Upper lobe of left lung (tissue), 6 donors: ENCODE data around the gene C9orf40. TPM values are rescaled to one million over a fixed set of nuclear protein-coding genes. Genes with fewer than 3 reads are reported as not detected.

Experiments used
- ATAC-seq, 2 donors: fragments of 200-7000 bp; cut with Tn5 transposase; one replicate each; pipeline ENCODE4 v1.9.1; 2022; ENCODE audit warnings: mild to moderate bottlenecking in 2 of 2, moderate library complexity in 2 of 2; ENCODE audit not compliant: low FRiP score in 2 of 2
- DNase-seq, 2 donors: peaks; one replicate each; pipeline ENCODE4 v3.0.0-alpha.2; 2019 to 2020
- H3K27ac ChIP-seq, 4 donors: fragments of 200-600 bp; sonication (generic); one replicate each; pipeline ENCODE4 v1.5.1; 2016 to 2019
- H3K27me3 ChIP-seq, 4 donors: fragments of 200-600 bp; sonication (generic); one replicate each; pipeline ENCODE4 v1.5.1; 2017 to 2019
- H3K36me3 ChIP-seq, 4 donors: fragments of 200-600 bp; sonication (generic); one replicate each; pipeline ENCODE4 v1.5.1; 2016 to 2019
- H3K4me1 ChIP-seq, 4 donors: fragments of 200-600 bp; sonication (generic); one replicate each; pipeline ENCODE4 v1.5.1; 2018 to 2019
- H3K4me3 ChIP-seq, 4 donors: fragments of 200-600 bp; sonication (generic); one replicate each; pipeline ENCODE4 v1.5.1; 2017 to 2019; ENCODE audit warnings: mild to moderate bottlenecking in 2 of 4, moderate library complexity in 1 of 4
- H3K9me3 ChIP-seq, 4 donors: fragments of 200-600 bp; sonication (generic); one replicate each; pipeline ENCODE4 v1.5.1; 2018 to 2019
- EP300 ChIP-seq, 4 donors: sonication (generic); formaldehyde crosslinking; IDR thresholded peaks; one replicate each; pipeline ENCODE4 v1.5.1; 2017; ENCODE audit warnings: antibody characterized with exemption in 4 of 4, control low read depth in 2 of 4
- POLR2A ChIP-seq, 4 donors: fragments of 450-650 bp; IDR thresholded peaks; one replicate each; pipeline ENCODE4 v1.5.1; 2016 to 2017; ENCODE audit warnings: antibody characterized with exemption in 4 of 4, mild to moderate bottlenecking in 2 of 4
- POLR2AphosphoS5 ChIP-seq, 2 donors: sonication (generic); formaldehyde crosslinking; IDR thresholded peaks; one replicate each; pipeline ENCODE4 v1.5.1; 2017; ENCODE audit warnings: antibody characterized with exemption in 2 of 2
- WGBS, 2 donors: methylation state at CpG; one replicate each; pipeline ENCODE4 v1.1.5; 2017 to 2018; 5-methylcytosine and 5-hydroxymethylcytosine counted together
- total RNA-seq, 6 donors: library from RNA; depleted of rRNA in 4 of 6; stranded (reverse); fragments of >200 nt in 4 of 6; gene quantifications; one replicate each; pipeline versions ENCODE4 v1.1.0 to v1.2.1, GENCODE V29; 2016 to 2021
- TF ChIP-seq, protein P1 (sequence below), 6 experiments: fragments of 450-650 bp in 4 of 6; fragments of 200-600 bp in 2 of 6; sonication (generic) in 2 of 6; IDR thresholded peaks; one replicate each; pipeline ENCODE4 v1.5.1; 2016 to 2019; ENCODE audit warnings: antibody characterized with exemption in 6 of 6
- donor health status: DM: no; HTN: no; CAD: no; lungs with moderate emphysema.
- donor health status: DM: no; HTN: yes; CAD: no; lungs with severe emphysema.

The C9orf40 gene
- total RNA-seq, 6 donors from 2014 or later, result 1.00 to 6.2 (median 2.0) TPM

DNA sequence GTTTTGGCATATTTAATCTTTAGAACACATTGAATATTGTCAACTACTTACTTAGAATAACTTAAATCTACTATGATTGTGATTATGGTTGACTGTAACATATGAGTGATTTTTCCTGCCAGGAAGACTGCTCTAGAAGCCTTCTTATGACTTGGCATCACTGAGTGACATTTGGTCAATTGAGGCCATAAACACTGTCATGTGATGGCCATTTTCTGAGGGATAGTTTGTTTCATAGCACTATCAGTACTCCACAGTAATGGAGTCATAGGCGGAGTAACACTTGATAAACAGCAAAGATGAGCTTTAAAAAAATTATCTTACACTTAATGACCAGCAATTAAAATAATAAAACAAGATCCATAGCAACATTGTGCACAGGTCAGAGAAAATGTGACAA lies 31.0 kb downstream of the C9orf40 start:
- H3K27me3 ChIP-seq, result no peaks in the 10 kb centered on the region

DNA sequence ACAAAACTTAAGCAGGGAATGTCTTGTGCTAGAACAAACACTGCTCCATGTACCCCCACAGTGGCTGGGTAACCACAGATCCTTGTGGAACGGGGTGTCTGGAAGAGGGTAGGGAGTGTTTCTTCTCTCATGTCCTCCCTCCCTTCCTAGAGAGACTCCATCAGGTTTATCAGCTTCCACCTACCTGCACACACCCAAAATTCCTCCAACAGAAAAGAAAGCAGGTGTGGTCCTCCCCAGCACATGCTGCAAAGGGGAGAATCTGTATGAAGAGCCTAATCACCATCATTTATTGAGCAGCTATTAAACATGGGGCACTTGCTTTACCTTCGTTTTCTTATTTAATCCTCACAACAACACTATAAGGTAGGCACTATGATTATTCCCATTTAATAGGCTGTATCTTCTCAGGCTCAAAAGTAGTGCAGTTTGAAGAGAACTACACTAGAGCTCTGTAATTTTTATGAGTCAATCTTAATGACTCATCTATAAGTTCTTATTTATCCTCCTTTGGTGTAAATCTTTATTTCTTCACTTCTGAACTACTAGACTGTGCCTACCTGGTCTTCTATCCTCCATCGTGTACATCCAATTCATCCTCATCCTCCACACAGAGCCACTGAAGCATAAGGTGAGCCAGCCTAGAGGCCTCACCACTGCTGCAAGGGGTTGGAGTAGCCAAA lies 31.6 kb downstream of the C9orf40 start:
- Histone ChIP-seq H3K4me3 (no peak overlapping the region), H3K27me3 (no peaks in the 10 kb centered on the region), H3K9me3 (no peaks in the 10 kb centered on the region), H3K36me3 (no peaks in the 10 kb centered on the region), H3K4me1 (no peaks in the 10 kb centered on the region), H3K27ac (no peak overlapping the region)
- ATAC-seq (no peak), DNase-seq (no peak)
- TF ChIP-seq EP300 (IDR thresholded peaks at IDR 0.05) (no peak), POLR2A (IDR thresholded peaks at IDR 0.05) (no peak), POLR2AphosphoS5 (IDR thresholded peaks at IDR 0.05) (no peak)
- TF ChIP-seq, protein P1, sequence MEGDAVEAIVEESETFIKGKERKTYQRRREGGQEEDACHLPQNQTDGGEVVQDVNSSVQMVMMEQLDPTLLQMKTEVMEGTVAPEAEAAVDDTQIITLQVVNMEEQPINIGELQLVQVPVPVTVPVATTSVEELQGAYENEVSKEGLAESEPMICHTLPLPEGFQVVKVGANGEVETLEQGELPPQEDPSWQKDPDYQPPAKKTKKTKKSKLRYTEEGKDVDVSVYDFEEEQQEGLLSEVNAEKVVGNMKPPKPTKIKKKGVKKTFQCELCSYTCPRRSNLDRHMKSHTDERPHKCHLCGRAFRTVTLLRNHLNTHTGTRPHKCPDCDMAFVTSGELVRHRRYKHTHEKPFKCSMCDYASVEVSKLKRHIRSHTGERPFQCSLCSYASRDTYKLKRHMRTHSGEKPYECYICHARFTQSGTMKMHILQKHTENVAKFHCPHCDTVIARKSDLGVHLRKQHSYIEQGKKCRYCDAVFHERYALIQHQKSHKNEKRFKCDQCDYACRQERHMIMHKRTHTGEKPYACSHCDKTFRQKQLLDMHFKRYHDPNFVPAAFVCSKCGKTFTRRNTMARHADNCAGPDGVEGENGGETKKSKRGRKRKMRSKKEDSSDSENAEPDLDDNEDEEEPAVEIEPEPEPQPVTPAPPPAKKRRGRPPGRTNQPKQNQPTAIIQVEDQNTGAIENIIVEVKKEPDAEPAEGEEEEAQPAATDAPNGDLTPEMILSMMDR (IDR thresholded peaks at IDR 0.05), result no peak
- 80 to 89% methylated on average over 3 of the region's 3 CpGs for WGBS, 2 donors

More for the DNA sequence above, 31.0 kb downstream of the C9orf40 start:
- no peak for ATAC-seq
- Histone ChIP-seq H3K4me3 (no peak overlapping the region), H3K36me3 (no peaks in the 10 kb centered on the region), H3K27ac (no peak overlapping the region), H3K9me3 (no peaks in the 10 kb centered on the region), H3K4me1 (no peaks in the 10 kb centered on the region)
- no peak for TF ChIP-seq POLR2A (IDR thresholded peaks at IDR 0.05)
- TF ChIP-seq, protein P1 (IDR thresholded peaks at IDR 0.05), result no peak
- no peak for TF ChIP-seq POLR2AphosphoS5 (IDR thresholded peaks at IDR 0.05)
- no peak for TF ChIP-seq EP300 (IDR thresholded peaks at IDR 0.05)
- 96 to 100% methylated on average over 1 of the region's 1 CpG for WGBS, 2 donors
- DNase-seq, result no peak

DNA sequence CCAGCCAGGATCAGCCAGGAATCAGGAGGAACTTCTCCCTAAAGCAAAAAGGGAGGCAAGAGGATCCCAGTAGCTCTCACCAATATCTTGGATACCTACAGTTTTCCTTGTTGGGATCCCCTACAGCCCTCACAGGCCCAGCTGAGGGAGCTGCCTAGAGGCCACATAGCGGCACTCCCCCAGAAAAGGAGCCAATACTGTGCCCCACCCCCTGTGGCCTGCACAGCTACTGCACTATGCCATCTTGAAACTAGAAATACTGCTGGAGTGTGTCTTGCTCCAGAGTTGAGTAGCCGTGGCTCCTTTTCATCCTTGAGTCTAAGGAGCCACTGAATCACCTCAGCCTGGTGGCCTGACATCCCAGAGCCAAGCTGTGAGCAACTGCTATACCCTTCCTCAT lies 42.7 kb downstream of the C9orf40 start:
- Histone ChIP-seq H3K27me3 (no peaks in the 10 kb centered on the region), H3K4me1 (no peaks in the 10 kb centered on the region), H3K4me3 (no peak overlapping the region), H3K36me3 (no peaks in the 10 kb centered on the region), H3K9me3 (peaks cover 0 to 6% (median 3%) of the 10 kb centered on the region in 4 donors), H3K27ac (no peak overlapping the region)
- TF ChIP-seq POLR2A (IDR thresholded peaks at IDR 0.05) (no peak), POLR2AphosphoS5 (IDR thresholded peaks at IDR 0.05) (no peak), EP300 (IDR thresholded peaks at IDR 0.05) (no peak)
- TF ChIP-seq, protein P1 (IDR thresholded peaks at IDR 0.05), result no peak
- WGBS, 2 donors, result 97 to 100% methylated on average over 1 to 2 of the region's 2 CpGs
- no peak for ATAC-seq
- no peak for DNase-seq

DNA sequence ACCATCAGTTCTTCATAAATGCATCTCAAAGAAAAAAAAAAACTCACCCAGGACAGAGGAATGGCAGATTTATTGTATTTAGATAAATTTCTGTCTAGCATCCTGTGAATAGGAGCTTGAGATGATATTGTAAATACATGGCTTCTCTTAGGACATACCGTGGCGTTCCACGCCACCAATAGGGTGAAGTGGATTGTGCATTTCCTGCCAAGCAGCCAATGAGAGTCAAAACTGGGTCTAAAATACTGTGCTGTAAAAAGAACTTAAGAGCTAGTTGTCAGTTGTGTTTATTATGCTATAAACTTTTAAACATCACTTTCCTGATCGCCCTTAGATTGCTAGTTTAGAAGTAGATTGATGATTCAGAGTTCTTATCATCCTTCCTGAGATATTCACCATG lies 44.0 kb downstream of the C9orf40 start:
- no peaks in the 10 kb centered on the region for H3K27me3 ChIP-seq
- H3K27ac ChIP-seq, result no peak overlapping the region
- WGBS, 2 donors, result 54 to 77% methylated on average over 4 of the region's 4 CpGs
- H3K36me3 ChIP-seq, result no peaks in the 10 kb centered on the region
- DNase-seq (no peak), ATAC-seq (no peak)
- no peak overlapping the region for H3K4me3 ChIP-seq
- TF ChIP-seq, protein P1 (IDR thresholded peaks at IDR 0.05), result no peak
- no peak for TF ChIP-seq EP300 (IDR thresholded peaks at IDR 0.05)
- no peak for TF ChIP-seq POLR2A (IDR thresholded peaks at IDR 0.05)
- TF ChIP-seq POLR2AphosphoS5 (IDR thresholded peaks at IDR 0.05), result no peak
- H3K9me3 ChIP-seq, result peaks cover 0 to 6% (median 3%) of the 10 kb centered on the region in 4 donors
- no peaks in the 10 kb centered on the region for H3K4me1 ChIP-seq

DNA sequence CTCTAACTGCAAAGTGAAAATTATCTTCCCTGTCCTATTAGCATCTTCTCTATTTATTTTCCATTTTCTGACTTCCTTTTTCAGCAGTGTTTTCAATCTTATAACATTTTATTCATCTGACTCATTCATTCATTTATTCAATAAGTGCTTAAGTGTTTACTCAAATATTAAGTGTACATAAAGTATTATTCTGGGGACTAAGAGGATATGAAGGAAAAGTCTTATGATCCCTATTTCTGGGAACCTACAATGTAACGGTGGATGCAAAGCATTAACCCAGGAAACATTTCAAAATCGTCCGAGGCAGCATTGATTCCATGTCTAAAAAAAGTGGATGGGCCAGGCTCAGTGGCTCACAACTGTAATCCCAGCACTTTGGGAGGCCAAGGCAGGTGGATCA lies 45.6 kb downstream of the C9orf40 start:
- no peaks in the 10 kb centered on the region for H3K4me1 ChIP-seq
- ATAC-seq (no peak), DNase-seq (no peak)
- 68 to 71% methylated on average over 3 of the region's 3 CpGs for WGBS, 2 donors
- H3K36me3 ChIP-seq, result no peaks in the 10 kb centered on the region
- no peak overlapping the region for H3K27ac ChIP-seq
- H3K4me3 ChIP-seq, result no peak overlapping the region
- peaks cover 0 to 6% (median 3%) of the 10 kb centered on the region in 4 donors for H3K9me3 ChIP-seq
- no peaks in the 10 kb centered on the region for H3K27me3 ChIP-seq
- TF ChIP-seq EP300 (IDR thresholded peaks at IDR 0.05) (no peak), POLR2A (IDR thresholded peaks at IDR 0.05) (no peak), POLR2AphosphoS5 (IDR thresholded peaks at IDR 0.05) (no peak)
- TF ChIP-seq, protein P1 (IDR thresholded peaks at IDR 0.05), result no peak
